ENCODE results near the gene RHOBTB3.

RHOBTB3 gene, protein sequence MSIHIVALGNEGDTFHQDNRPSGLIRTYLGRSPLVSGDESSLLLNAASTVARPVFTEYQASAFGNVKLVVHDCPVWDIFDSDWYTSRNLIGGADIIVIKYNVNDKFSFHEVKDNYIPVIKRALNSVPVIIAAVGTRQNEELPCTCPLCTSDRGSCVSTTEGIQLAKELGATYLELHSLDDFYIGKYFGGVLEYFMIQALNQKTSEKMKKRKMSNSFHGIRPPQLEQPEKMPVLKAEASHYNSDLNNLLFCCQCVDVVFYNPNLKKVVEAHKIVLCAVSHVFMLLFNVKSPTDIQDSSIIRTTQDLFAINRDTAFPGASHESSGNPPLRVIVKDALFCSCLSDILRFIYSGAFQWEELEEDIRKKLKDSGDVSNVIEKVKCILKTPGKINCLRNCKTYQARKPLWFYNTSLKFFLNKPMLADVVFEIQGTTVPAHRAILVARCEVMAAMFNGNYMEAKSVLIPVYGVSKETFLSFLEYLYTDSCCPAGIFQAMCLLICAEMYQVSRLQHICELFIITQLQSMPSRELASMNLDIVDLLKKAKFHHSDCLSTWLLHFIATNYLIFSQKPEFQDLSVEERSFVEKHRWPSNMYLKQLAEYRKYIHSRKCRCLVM
- long read RNA-seq, partial matches to known transcripts, result 2 of 4 reads
- long read RNA-seq, other reads (novel, unspliced or antisense), result 2 of 4 reads

DNA sequence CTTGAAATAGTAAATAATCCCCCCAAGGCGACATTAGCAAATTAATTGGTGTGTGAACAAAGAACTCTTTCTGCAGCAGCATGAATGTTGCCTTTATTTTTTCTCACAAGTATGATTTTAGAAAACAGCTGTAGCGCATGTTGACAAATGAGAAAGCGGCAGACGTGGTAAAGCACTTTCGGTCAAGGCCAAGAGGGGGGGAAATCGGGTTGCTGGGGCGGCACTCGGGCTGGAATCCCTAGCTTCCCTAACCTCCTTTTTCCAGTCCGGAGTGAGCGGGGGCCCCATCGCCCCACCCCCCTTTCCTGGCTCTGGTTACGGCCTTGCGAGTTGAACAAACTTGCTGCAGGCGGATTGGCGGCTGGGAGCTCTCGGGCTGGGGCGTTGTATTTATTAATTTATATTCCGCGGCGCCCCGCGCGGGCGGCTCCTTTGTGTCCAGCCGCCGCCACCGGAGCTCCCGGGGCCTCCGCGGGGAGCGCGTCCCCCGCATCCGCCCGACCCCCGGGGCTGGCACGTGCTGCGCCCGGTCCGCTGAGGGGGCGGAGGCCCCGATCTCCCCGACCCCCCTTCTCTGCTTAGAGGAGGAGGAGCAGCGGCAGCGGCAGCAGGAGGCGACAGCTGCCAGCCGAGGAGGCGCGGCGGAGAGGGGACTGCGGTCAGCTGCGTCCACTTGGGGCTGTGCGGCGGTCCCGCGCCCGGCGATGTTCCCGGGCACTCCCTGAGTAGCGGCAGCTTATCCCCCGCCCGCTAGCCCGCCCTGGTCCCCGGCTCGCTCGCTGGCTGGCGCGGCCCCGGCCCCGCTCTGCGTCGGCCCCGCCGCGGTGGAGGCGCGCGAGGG, at the start of gene RHOBTB3:
Gene RHOBTB3 (plus strand): TSS at position 607 of the 841 bp plus-strand sequence. CDS start 347 bp downstream, outside the sequence.
- Histone ChIP-seq H3K4me3 (replicated peaks; ENCODE audit: insufficient read depth, low read length) (peak within 1 kb of the TSS; percentile 57), H3K27me3 (ENCODE audit: insufficient read depth, poor library complexity, severe bottlenecking) (no peaks in the 10 kb centered on the region), H3K27ac (replicated peaks) (peak within 1 kb of the TSS; percentile 66)
- TF ChIP-seq, protein P1, sequence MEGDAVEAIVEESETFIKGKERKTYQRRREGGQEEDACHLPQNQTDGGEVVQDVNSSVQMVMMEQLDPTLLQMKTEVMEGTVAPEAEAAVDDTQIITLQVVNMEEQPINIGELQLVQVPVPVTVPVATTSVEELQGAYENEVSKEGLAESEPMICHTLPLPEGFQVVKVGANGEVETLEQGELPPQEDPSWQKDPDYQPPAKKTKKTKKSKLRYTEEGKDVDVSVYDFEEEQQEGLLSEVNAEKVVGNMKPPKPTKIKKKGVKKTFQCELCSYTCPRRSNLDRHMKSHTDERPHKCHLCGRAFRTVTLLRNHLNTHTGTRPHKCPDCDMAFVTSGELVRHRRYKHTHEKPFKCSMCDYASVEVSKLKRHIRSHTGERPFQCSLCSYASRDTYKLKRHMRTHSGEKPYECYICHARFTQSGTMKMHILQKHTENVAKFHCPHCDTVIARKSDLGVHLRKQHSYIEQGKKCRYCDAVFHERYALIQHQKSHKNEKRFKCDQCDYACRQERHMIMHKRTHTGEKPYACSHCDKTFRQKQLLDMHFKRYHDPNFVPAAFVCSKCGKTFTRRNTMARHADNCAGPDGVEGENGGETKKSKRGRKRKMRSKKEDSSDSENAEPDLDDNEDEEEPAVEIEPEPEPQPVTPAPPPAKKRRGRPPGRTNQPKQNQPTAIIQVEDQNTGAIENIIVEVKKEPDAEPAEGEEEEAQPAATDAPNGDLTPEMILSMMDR (IDR thresholded peaks at IDR 0.05; ENCODE audit: insufficient read depth, low read length), result no peak
- peak in 1 of 2 experiments; percentile 38 for DNase-seq (ENCODE audit: low read depth in 1 of 2, low spot score in 1 of 2)

DNA sequence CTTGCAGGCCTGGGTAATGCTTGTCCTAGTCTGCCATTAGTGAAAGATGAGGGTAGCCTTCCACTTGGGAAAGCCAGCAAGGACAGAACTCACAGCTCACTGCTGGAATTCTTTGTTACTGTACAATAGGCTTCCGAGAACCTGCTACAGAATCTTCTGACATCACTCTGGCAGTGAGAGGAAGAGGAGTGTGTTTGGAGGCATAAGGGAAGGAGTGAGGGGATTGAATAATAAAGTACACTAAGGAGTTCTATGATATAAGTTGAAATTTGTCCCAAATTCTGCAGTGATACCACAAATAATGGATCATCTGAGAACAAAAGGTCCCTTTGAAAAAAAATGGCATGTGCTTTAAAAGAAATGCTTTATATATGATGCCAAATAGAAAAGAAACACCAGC, 48.2 kb upstream of the RHOBTB3 start, which contains the start of gene SPATA9:
Gene SPATA9 (minus strand): TSS at position 101 of the 400 bp plus-strand sequence. CDS start 137 bp downstream, outside the sequence.
- Histone ChIP-seq H3K4me3 (replicated peaks; ENCODE audit: insufficient read depth, low read length) (no peak within 1 kb of the TSS), H3K27ac (replicated peaks) (no peak within 1 kb of the TSS), H3K27me3 (ENCODE audit: insufficient read depth, poor library complexity, severe bottlenecking) (no peaks in the 10 kb centered on the region)
- TF ChIP-seq, protein P2, sequence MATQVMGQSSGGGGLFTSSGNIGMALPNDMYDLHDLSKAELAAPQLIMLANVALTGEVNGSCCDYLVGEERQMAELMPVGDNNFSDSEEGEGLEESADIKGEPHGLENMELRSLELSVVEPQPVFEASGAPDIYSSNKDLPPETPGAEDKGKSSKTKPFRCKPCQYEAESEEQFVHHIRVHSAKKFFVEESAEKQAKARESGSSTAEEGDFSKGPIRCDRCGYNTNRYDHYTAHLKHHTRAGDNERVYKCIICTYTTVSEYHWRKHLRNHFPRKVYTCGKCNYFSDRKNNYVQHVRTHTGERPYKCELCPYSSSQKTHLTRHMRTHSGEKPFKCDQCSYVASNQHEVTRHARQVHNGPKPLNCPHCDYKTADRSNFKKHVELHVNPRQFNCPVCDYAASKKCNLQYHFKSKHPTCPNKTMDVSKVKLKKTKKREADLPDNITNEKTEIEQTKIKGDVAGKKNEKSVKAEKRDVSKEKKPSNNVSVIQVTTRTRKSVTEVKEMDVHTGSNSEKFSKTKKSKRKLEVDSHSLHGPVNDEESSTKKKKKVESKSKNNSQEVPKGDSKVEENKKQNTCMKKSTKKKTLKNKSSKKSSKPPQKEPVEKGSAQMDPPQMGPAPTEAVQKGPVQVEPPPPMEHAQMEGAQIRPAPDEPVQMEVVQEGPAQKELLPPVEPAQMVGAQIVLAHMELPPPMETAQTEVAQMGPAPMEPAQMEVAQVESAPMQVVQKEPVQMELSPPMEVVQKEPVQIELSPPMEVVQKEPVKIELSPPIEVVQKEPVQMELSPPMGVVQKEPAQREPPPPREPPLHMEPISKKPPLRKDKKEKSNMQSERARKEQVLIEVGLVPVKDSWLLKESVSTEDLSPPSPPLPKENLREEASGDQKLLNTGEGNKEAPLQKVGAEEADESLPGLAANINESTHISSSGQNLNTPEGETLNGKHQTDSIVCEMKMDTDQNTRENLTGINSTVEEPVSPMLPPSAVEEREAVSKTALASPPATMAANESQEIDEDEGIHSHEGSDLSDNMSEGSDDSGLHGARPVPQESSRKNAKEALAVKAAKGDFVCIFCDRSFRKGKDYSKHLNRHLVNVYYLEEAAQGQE (IDR thresholded peaks at IDR 0.05; ENCODE audit: insufficient replicate concordance, low read depth), result no peak
- TF ChIP-seq POLR2AphosphoS5 (IDR thresholded peaks at IDR 0.05; ENCODE audit: low read depth), result no peak
- TF ChIP-seq, protein P1 (IDR thresholded peaks at IDR 0.05; ENCODE audit: insufficient read depth, low read length), result no peak
- TF ChIP-seq GABPA (IDR thresholded peaks at IDR 0.05; ENCODE audit: low read depth), result no peak
- DNase-seq (ENCODE audit: low read depth in 1 of 2, low spot score in 1 of 2), result no peak

DNA sequence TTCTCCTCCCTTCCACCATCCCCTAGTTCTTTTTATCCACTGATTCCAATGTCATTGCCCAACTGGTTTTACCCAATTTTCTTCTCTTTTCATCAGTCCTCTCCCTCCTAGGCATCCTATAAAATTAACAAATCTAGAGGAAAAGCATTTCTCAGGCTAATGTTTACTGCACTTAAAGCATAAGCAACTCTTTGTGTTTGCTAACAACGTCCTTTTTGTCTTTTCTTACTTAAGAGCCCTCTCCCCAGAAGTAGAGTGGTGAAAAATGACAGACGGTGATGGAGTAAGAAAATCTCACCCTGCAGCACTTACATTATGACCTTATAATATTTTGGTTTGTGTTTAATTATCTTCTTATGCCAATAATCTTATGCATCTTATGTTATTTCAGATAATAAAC, 46.8 kb upstream of the RHOBTB3 start:
- no peak for DNase-seq (ENCODE audit: low read depth in 1 of 2, low spot score in 1 of 2)
- no peaks in the 10 kb centered on the region for H3K27me3 ChIP-seq (ENCODE audit: insufficient read depth, poor library complexity, severe bottlenecking)
- H3K27ac ChIP-seq (replicated peaks), result no peak overlapping the region
- TF ChIP-seq POLR2AphosphoS5 (IDR thresholded peaks at IDR 0.05; ENCODE audit: low read depth) (no peak), GABPA (IDR thresholded peaks at IDR 0.05; ENCODE audit: low read depth) (no peak), SPI1 (IDR thresholded peaks at IDR 0.05; ENCODE audit: borderline replicate concordance, low read depth) (no peak)
- TF ChIP-seq, protein P2 (IDR thresholded peaks at IDR 0.05; ENCODE audit: insufficient replicate concordance, low read depth), result no peak
- TF ChIP-seq, protein P1 (IDR thresholded peaks at IDR 0.05; ENCODE audit: insufficient read depth, low read length), result no peak
- no peak overlapping the region for H3K4me3 ChIP-seq (replicated peaks; ENCODE audit: insufficient read depth, low read length)
